GM19351 (cell line): ENCODE data around the gene ICOS.

Experiments
- ATAC-seq: cut with Tn5 transposase; IDR thresholded peaks from one replicate; pipeline ENCODE4 v1.9.1; 2021; ENCODE audit warnings: mild to moderate bottlenecking, moderate library complexity; ENCODE audit not compliant: unreplicated experiment

The ICOS gene

DNA sequence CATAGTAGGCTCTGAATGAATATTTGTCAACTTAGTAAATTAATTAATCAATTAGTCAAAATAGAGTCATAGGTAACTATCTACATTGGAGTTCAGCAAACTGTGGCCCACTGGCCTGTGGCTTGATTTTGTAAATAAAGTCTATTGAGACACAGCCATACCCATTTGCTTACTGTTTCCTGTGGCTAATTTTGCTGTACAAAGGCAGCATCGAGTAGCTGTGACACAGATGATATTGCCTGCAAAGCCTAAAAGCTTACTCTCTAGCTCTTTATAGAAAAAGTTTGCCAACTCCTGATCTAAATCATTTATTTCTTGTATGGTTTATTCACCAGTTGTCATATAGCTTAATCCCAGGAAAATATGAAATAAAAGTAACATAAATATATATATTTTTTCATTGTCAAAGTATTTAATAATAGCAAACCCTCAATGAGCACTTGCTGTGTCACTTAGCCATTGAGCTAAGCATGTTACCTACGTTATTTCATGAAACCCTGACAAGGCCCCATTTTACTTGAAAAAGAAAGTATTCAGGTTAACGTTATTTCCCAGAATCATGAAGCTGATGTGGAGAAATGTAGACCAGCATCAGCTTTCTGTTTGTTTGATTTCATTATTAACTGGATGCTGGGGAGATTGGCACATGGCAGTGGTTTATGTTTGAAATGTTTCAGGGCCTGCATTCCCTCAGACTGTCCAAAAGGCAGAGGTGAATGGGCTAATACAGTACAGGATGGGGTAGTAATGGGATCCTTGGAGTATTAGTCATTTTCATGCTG, 69.6 kb downstream of the ICOS start:
- no peak for ATAC-seq

GRCh38 chr2:204008352-204008751, 71.8 kb downstream of the ICOS start:
- no peak for ATAC-seq

DNA sequence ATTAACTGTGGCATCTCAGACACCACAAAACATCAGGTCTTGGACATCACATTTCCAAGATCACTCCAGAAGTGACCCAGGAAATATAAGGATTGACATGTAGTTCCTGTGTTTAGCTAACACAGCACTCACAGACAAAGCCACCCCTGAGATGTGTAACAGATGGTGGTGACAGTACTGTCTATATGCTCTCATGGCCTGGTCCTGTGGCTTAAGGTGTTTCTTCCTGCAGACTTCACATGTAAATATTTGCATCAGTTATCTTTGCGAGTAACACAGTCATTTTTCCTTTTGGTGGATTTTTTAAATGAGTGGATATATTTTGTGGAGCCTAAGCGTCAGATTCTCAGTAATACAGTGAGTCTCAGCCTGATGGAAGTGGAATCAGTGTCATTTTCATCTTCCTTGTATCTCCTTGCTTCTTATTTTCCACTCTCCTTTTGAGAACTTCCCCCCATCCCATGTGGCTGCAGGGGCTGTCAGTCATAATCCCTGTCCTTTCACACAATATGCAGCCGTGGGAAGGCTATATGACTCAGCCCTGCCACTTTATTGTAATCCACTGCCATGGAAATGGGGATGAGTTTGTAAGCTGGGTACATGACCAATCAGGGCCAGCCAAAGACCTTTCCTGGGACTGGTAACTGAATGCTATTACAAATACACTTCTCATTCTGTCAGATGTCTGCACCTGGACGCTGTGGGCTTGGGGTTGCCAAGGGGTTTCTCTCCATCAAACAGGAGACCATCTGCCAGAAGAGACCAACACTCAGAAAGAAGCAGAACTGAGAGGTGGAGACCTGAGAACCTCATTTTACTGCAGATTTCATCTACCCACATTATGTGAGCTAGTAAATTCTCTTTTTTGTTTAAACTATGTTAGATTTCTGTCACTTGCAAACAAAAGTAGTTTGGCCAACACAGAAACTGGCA, 74.3 kb downstream of the ICOS start:
- no peak for ATAC-seq
